GM18520 (cell line): ENCODE measurements around the gene TBL2.
"Not testable (repeated sequence)": the region's sequence is repeated elsewhere in the genome, so short reads cannot be mapped to it uniquely, and the experiment has no call there.

ENCODE experiments used
- ATAC-seq: cut with Tn5 transposase; IDR thresholded peaks from one replicate; pipeline ENCODE4 v1.9.1; 2021; ENCODE audit not compliant: unreplicated experiment

The TBL2 gene

GRCh38 chr7:73537051-73537450 lies 41.3 kb downstream of the TBL2 start:
- ATAC-seq, result no peak

GRCh38 chr7:73536479-73536878 lies 41.9 kb downstream of the TBL2 start:
- no peak for ATAC-seq

- not testable (repeated sequence) for ATAC-seq
These were observed 42.5 kb downstream of the TBL2 start for GRCh38 chr7:73535918-73536317.

- ATAC-seq, result no peak
These were observed 44.6 kb downstream of the TBL2 start for GRCh38 chr7:73533742-73534141.

- ATAC-seq, result no peak
These were observed 46.2 kb downstream of the TBL2 start for GRCh38 chr7:73532224-73532623.

- ATAC-seq, result no peak
These were observed 47.6 kb downstream of the TBL2 start for GRCh38 chr7:73530800-73531199.

- no peak for ATAC-seq
These were observed 51.2 kb downstream of the TBL2 start for GRCh38 chr7:73526896-73527821.

GRCh38 chr7:73526158-73526494 lies 52.3 kb downstream of the TBL2 start:
- not testable (repeated sequence) for ATAC-seq

- ATAC-seq, result peak; percentile 82
These were observed 56.1 kb downstream of the TBL2 start, which contains the start of gene BAZ1B for GRCh38 chr7:73522105-73522872. TSS of gene BAZ1B (minus strand) at chr7:73522293. CDS start at chr7:73521933, 360 bp downstream.

- ATAC-seq, result peak; percentile 22
These were observed 56.7 kb downstream of the TBL2 start for GRCh38 chr7:73521636-73522104.

- ATAC-seq, result no peak
These were observed 57.4 kb downstream of the TBL2 start for GRCh38 chr7:73520673-73521635.

- no peak for ATAC-seq
These were observed 58.3 kb downstream of the TBL2 start for GRCh38 chr7:73519867-73520672.

GRCh38 chr7:73518470-73518869 lies 59.9 kb downstream of the TBL2 start:
- no peak for ATAC-seq
